ENCODE measurements around the gene ATM. TPM values are rescaled to one million over a fixed set of nuclear protein-coding genes. Genes with fewer than 3 reads are reported as not detected.
"Not testable (repeated sequence)": the region's sequence is repeated elsewhere in the genome, so short reads cannot be mapped to it uniquely, and the experiment has no call there.

Gene ATM
- total RNA-seq, 5 donors from 2014 or later (not counting 1 experiment from before 2014, with no cell fraction given), result 376 to 547 (median 410) TPM

DNA sequence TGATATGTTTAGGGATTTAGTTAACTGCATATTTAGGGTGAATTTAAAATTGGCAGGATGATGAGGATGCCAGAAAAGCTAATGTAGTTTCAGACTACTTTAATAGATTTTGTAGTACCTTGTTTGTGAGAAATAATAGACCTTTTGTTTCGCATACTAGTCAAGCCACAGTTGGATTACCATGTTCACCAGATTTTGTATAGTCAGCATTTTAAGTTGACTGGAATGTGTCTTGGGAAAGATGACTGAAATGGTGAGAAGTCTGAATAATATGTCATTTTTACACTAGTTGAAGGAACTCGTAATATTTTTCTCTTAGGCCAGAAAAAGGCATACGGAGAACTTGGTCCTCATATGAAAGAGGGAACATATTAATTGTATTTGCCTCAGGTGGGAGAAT lies 23.4 kb downstream of the ATM start:
- H3K4me1 Mint-ChIP-seq, result peaks cover 72 to 83% (median 82%) of the 10 kb centered on the region in 3 donors
- H3K36me3 Mint-ChIP-seq, result peaks cover 52% of the 10 kb centered on the region
- Histone ChIP-seq H3K4me3 (ENCODE audit: control insufficient read depth in 1 of 2, extremely low read depth in 1 of 2, low read length in 1 of 2) (no peak overlapping the region), H3K4me1 (ENCODE audit: control insufficient read depth in 1 of 2, extremely low read depth in 1 of 2, insufficient read depth in 2 of 2, low read length in 2 of 2) (peaks cover 34 to 39% of the 10 kb centered on the region in 2 experiments), H3K9me3 (no peaks in the 10 kb centered on the region), H3K27me3 (replicated peaks in 1 of 2; ENCODE audit: control insufficient read depth in 2 of 2, extremely low read depth in 1 of 2, insufficient read depth in 2 of 2, low read length in 1 of 2) (no peaks in the 10 kb centered on the region), H3K36me3 (ENCODE audit: control insufficient read depth in 2 of 2, extremely low read depth in 1 of 2, insufficient read depth in 1 of 2, low read length in 1 of 2) (peaks cover 0 to 64% of the 10 kb centered on the region in 2 donors), H3K27ac (ENCODE audit: low read length) (peak overlapping the region; percentile 45)
- H3K9me3 Mint-ChIP-seq, result no peaks in the 10 kb centered on the region
- 100% methylated on average over 2 of the region's 3 CpGs for WGBS (ENCODE audit: insufficient coverage)
- ATAC-seq (replicated peaks in 1 of 4), result no peak
- no peak for DNase-seq
- CTCF ChIA-PET, result no interaction called here
- POLR2A ChIA-PET, result interaction anchor here (0.6 to 0.7 kb wide), 3 partner anchors 14 to 24 kb away, joined by 3 to 7 read pairs (median 5); no protein-coding TSS in a partner anchor
- H3K27ac Mint-ChIP-seq, result peak overlapping the region; percentile 79 to 94
- no peaks in the 10 kb centered on the region for H3K27me3 Mint-ChIP-seq
- no peak overlapping the region for H3K4me3 Mint-ChIP-seq

DNA sequence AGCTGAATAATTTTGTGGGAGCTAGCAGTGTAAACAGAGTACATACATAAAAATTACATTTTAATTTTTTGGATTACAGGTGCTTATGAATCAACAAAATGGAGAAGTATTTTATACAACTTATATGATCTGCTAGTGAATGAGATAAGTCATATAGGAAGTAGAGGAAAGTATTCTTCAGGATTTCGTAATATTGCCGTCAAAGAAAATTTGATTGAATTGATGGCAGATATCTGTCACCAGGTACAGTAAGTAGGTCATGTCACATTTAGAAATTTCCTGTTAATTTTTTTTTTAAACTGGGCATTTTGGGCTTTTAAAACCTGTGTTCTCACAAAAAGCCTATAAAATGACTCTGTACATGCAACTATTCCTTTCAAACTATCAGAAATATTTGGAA lies 24.0 kb downstream of the ATM start:
- CTCF ChIA-PET, result no interaction called here
- no peaks in the 10 kb centered on the region for H3K27me3 ChIP-seq (replicated peaks in 1 of 2; ENCODE audit: control insufficient read depth in 2 of 2, extremely low read depth in 1 of 2, insufficient read depth in 2 of 2, low read length in 1 of 2)
- peak overlapping the region; percentile 79 to 94 for H3K27ac Mint-ChIP-seq
- WGBS (ENCODE audit: insufficient coverage), result no CpG with 5 or more reads among the region's 2 CpGs
- peak overlapping the region; percentile 45 for H3K27ac ChIP-seq (ENCODE audit: low read length)
- no peaks in the 10 kb centered on the region for H3K9me3 Mint-ChIP-seq
- ATAC-seq (replicated peaks in 1 of 4) (no peak), DNase-seq (no peak)
- H3K9me3 ChIP-seq, result no peaks in the 10 kb centered on the region
- peaks cover 56% of the 10 kb centered on the region for H3K36me3 Mint-ChIP-seq
- no peak overlapping the region for H3K4me3 Mint-ChIP-seq
- peaks cover 0 to 67% of the 10 kb centered on the region in 2 donors for H3K36me3 ChIP-seq (ENCODE audit: control insufficient read depth in 2 of 2, extremely low read depth in 1 of 2, insufficient read depth in 1 of 2, low read length in 1 of 2)
- no peaks in the 10 kb centered on the region for H3K27me3 Mint-ChIP-seq
- peaks cover 29 to 35% of the 10 kb centered on the region in 2 experiments for H3K4me1 ChIP-seq (ENCODE audit: control insufficient read depth in 1 of 2, extremely low read depth in 1 of 2, insufficient read depth in 2 of 2, low read length in 2 of 2)
- POLR2A ChIA-PET, result interaction anchor here in 1 of 2 donors (0.5 kb wide), 1 partner anchor 9 kb away, joined by 3 read pairs; no protein-coding TSS in a partner anchor
- no peak overlapping the region for H3K4me3 ChIP-seq (ENCODE audit: control insufficient read depth in 1 of 2, extremely low read depth in 1 of 2, low read length in 1 of 2)
- H3K4me1 Mint-ChIP-seq, result peaks cover 72 to 82% (median 80%) of the 10 kb centered on the region in 3 donors

DNA sequence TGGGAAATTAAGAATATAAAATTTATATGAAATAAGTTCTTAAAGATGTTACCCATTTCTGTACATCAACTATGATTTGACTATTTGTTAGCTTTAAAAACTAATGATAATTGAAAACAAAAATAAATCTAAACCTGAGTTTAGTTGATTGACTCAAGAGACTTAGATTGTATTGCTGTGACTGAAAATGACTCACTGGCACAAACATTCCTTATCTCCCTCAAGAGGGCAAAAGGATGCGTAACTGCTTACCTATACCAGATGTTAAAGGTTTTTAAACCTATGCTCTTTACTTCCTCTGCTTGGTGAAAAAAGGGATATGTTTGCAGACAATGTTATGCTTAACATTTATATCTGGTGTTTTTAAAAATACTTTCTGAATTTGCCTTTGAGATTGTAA lies 30.3 kb downstream of the ATM start:
- H3K9me3 Mint-ChIP-seq, result no peaks in the 10 kb centered on the region
- H3K4me3 Mint-ChIP-seq, result no peak overlapping the region
- Histone ChIP-seq H3K27me3 (replicated peaks in 1 of 2; ENCODE audit: control insufficient read depth in 2 of 2, extremely low read depth in 1 of 2, insufficient read depth in 2 of 2, low read length in 1 of 2) (no peaks in the 10 kb centered on the region), H3K27ac (ENCODE audit: low read length) (peak overlapping the region; percentile 18), H3K4me1 (ENCODE audit: control insufficient read depth in 1 of 2, extremely low read depth in 1 of 2, insufficient read depth in 2 of 2, low read length in 2 of 2) (peaks cover 4 to 8% of the 10 kb centered on the region in 2 experiments), H3K36me3 (ENCODE audit: control insufficient read depth in 2 of 2, extremely low read depth in 1 of 2, insufficient read depth in 1 of 2, low read length in 1 of 2) (peaks cover 0 to 87% of the 10 kb centered on the region in 2 donors), H3K4me3 (ENCODE audit: control insufficient read depth in 1 of 2, extremely low read depth in 1 of 2, low read length in 1 of 2) (no peak overlapping the region), H3K9me3 (no peaks in the 10 kb centered on the region)
- CTCF ChIA-PET, result interaction anchor here (0.9 to 2.2 kb wide), 5 partner anchors 14 to 104 kb away, joined by 3 to 25 read pairs (median 3); partner anchors contain the start of genes ATM (in 1 of the 2) and NPAT (in 1 of the 2)
- ATAC-seq (replicated peaks in 1 of 4) (peak in 3 of 4 experiments; percentile 36 to 40 (median 40)), DNase-seq (peak in 1 of 35 experiments; percentile 28)
- H3K27me3 Mint-ChIP-seq, result no peaks in the 10 kb centered on the region
- WGBS (ENCODE audit: insufficient coverage), result no CpG with 5 or more reads among the region's 1 CpG
- peaks cover 52 to 67% (median 59%) of the 10 kb centered on the region in 3 donors for H3K4me1 Mint-ChIP-seq
- H3K27ac Mint-ChIP-seq, result peak overlapping the region; percentile 66 to 76
- POLR2A ChIA-PET, result interaction anchor here (0.6 to 1.9 kb wide), 6 partner anchors 16 to 124 kb away, joined by 3 to 6 read pairs (median 4); no protein-coding TSS in a partner anchor
- H3K36me3 Mint-ChIP-seq, result peaks cover 69% of the 10 kb centered on the region

DNA sequence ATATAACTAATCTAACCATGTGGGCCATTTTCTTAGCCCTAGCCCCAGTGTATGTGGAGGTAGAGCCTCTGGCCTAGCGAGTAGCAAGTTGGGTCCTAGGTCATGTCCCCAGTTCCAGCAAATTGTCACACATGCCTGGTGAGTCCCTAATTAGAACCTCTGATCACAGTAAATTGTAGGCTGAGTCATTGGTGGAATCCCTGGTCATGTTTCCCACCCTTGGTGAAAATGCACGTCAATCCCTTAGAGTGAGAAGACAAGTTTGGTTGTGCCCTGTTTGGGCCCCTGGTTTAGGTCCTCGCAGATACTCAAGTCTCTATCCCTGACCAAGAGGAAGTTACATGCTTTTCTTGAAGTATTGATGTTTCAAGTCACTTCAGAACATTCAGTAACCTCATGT lies 46.7 kb downstream of the ATM start:
- ChIA-PET CTCF (no interaction called here), POLR2A (no interaction called here)
- peaks cover 0 to 58% of the 10 kb centered on the region in 2 donors for H3K36me3 ChIP-seq (ENCODE audit: control insufficient read depth in 2 of 2, extremely low read depth in 1 of 2, insufficient read depth in 1 of 2, low read length in 1 of 2)

GRCh38 chr11:108276985-108277616 lies 54.2 kb downstream of the ATM start:
- H3K27me3 Mint-ChIP-seq; H3K27ac ChIP-seq (ENCODE audit: low read length); POLR2A ChIA-PET; ATAC-seq (replicated peaks in 1 of 4); H3K27me3 ChIP-seq (replicated peaks in 1 of 2; ENCODE audit: control insufficient read depth in 2 of 2, extremely low read depth in 1 of 2, insufficient read depth in 2 of 2, low read length in 1 of 2); H3K9me3 ChIP-seq; CTCF ChIA-PET; H3K4me3 ChIP-seq (ENCODE audit: control insufficient read depth in 1 of 2, extremely low read depth in 1 of 2, low read length in 1 of 2): not testable (repeated sequence)
- Mint-ChIP-seq H3K4me3 (peak overlapping the region in 1 of 3 donors; percentile 30), H3K36me3 (peaks cover 81% of the 10 kb centered on the region), H3K4me1 (peaks cover 66 to 74% (median 71%) of the 10 kb centered on the region in 3 donors), H3K9me3 (peaks cover 6 to 17% (median 13%) of the 10 kb centered on the region in 3 donors), H3K27ac (peak overlapping the region; percentile 12 to 78)
- WGBS (ENCODE audit: insufficient coverage), result 98% methylated on average over 6 of the region's 13 CpGs
- Histone ChIP-seq H3K36me3 (ENCODE audit: control insufficient read depth in 2 of 2, extremely low read depth in 1 of 2, insufficient read depth in 1 of 2, low read length in 1 of 2) (peaks cover 0 to 74% of the 10 kb centered on the region in 2 donors), H3K4me1 (ENCODE audit: control insufficient read depth in 1 of 2, extremely low read depth in 1 of 2, insufficient read depth in 2 of 2, low read length in 2 of 2) (peaks cover 16% of the 10 kb centered on the region in 2 experiments)
- DNase-seq, result peak in 1 of 35 experiments; percentile 0

More for the DNA sequence above, 46.7 kb downstream of the ATM start:
- ATAC-seq (replicated peaks in 1 of 4) (no peak), DNase-seq (no peak)
- Histone ChIP-seq H3K9me3 (no peaks in the 10 kb centered on the region), H3K27me3 (replicated peaks in 1 of 2; ENCODE audit: control insufficient read depth in 2 of 2, extremely low read depth in 1 of 2, insufficient read depth in 2 of 2, low read length in 1 of 2) (no peaks in the 10 kb centered on the region), H3K27ac (ENCODE audit: low read length) (no peak overlapping the region), H3K4me1 (ENCODE audit: control insufficient read depth in 1 of 2, extremely low read depth in 1 of 2, insufficient read depth in 2 of 2, low read length in 2 of 2) (no peaks in the 10 kb centered on the region), H3K4me3 (ENCODE audit: control insufficient read depth in 1 of 2, extremely low read depth in 1 of 2, low read length in 1 of 2) (no peak overlapping the region)
- Mint-ChIP-seq H3K27ac (peak overlapping the region; percentile 39 to 51), H3K4me1 (peaks cover 28 to 34% (median 31%) of the 10 kb centered on the region in 3 donors), H3K36me3 (peaks cover 60% of the 10 kb centered on the region), H3K27me3 (no peaks in the 10 kb centered on the region), H3K9me3 (peaks cover 6 to 10% (median 7%) of the 10 kb centered on the region in 3 donors), H3K4me3 (no peak overlapping the region)
- WGBS (ENCODE audit: insufficient coverage), result 100% methylated on average over 1 of the region's 3 CpGs

DNA sequence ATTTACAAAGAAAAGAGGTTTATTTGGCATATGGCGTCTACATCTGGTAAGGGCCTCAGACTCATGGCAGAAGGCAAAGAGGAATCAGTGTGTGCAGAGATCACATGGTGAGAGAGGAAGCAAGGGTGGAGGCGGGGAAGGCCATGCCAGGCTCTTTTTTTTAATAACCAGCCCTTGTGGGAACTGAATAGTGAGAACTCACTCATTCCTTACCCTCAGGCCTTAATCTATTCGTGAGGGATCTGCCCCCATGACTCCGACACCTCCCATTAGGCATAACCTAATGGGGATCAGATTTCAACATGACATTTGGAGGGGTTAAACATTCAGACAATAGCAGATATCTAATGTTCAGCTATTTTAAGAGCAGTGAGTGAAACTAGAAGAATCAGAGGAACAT lies 55.7 kb downstream of the ATM start:
- Histone ChIP-seq H3K27ac (ENCODE audit: low read length) (no peak overlapping the region), H3K4me1 (ENCODE audit: control insufficient read depth in 1 of 2, extremely low read depth in 1 of 2, insufficient read depth in 2 of 2, low read length in 2 of 2) (peaks cover 16% of the 10 kb centered on the region in 2 experiments), H3K4me3 (ENCODE audit: control insufficient read depth in 1 of 2, extremely low read depth in 1 of 2, low read length in 1 of 2) (no peak overlapping the region), H3K36me3 (ENCODE audit: control insufficient read depth in 2 of 2, extremely low read depth in 1 of 2, insufficient read depth in 1 of 2, low read length in 1 of 2) (peaks cover 0 to 74% of the 10 kb centered on the region in 2 donors), H3K27me3 (replicated peaks in 1 of 2; ENCODE audit: control insufficient read depth in 2 of 2, extremely low read depth in 1 of 2, insufficient read depth in 2 of 2, low read length in 1 of 2) (no peaks in the 10 kb centered on the region), H3K9me3 (no peaks in the 10 kb centered on the region)
- ChIA-PET CTCF (interaction anchor here in 1 of 2 donors (0.6 kb wide), 1 partner anchor 12 kb away, joined by 4 read pairs; no protein-coding TSS in a partner anchor), POLR2A (interaction anchor here (0.5 to 0.6 kb wide), 2 partner anchors 12 to 69 kb away, joined by 3 to 6 read pairs; no protein-coding TSS in a partner anchor)
- peak overlapping the region in 1 of 3 donors; percentile 47 for H3K4me3 Mint-ChIP-seq
- H3K4me1 Mint-ChIP-seq, result peaks cover 70 to 73% (median 73%) of the 10 kb centered on the region in 3 donors
- ATAC-seq (replicated peaks in 1 of 4), result no peak
- peak overlapping the region; percentile 72 to 88 for H3K27ac Mint-ChIP-seq
- no peaks in the 10 kb centered on the region for H3K27me3 Mint-ChIP-seq
- peaks cover 76% of the 10 kb centered on the region for H3K36me3 Mint-ChIP-seq
- H3K9me3 Mint-ChIP-seq, result peaks cover 6 to 16% (median 13%) of the 10 kb centered on the region in 3 donors
- no CpG with 5 or more reads among the region's 4 CpGs for WGBS (ENCODE audit: insufficient coverage)
- DNase-seq, result peak in 1 of 35 experiments; percentile 1

Data from T-cell (primary cell).